Loucy (cell line): Measurements from ENCODE around the gene ZBTB7B.

ENCODE experiments used
- H2AFZ ChIP-seq: fragments of 200-600 bp; sonication (generic); 2 replicates; pipeline ENCODE4 v1.6.0; 2016; ENCODE audit warnings: antibody characterized with exemption, mild to moderate bottlenecking, low read length, moderate library complexity
- H3F3A ChIP-seq: fragments of 200-600 bp; 2 replicates; pipeline ENCODE4 v1.6.0; 2016; ENCODE audit warnings: antibody characterized with exemption, low read depth, mild to moderate bottlenecking
- H3K27me3 ChIP-seq: fragments of 200-600 bp; sonication (generic); 2 replicates; pipeline ENCODE4 v1.6.1; 2014; ENCODE audit warnings: low read length, mild to moderate bottlenecking; ENCODE audit not compliant: insufficient read depth, poor library complexity, severe bottlenecking
- H3K36me3 ChIP-seq: fragments of 200-600 bp; sonication (generic); 2 replicates; pipeline ENCODE4 v1.6.1; 2016; ENCODE audit warnings: low read length; ENCODE audit not compliant: insufficient read depth
- H3K4me1 ChIP-seq: fragments of 200-600 bp; sonication (generic); 2 replicates; pipeline ENCODE4 v1.5.1; 2014; ENCODE audit warnings: low read length, mild to moderate bottlenecking; ENCODE audit not compliant: insufficient read depth, poor library complexity, severe bottlenecking
- H3K4me2 ChIP-seq: fragments of 200-600 bp; sonication (generic); 2 replicates; pipeline ENCODE4 v1.6.0; 2014; ENCODE audit warnings: antibody characterized with exemption, low read length, low read depth, mild to moderate bottlenecking; ENCODE audit not compliant: poor library complexity, severe bottlenecking
- H3K4me3 ChIP-seq: fragments of 200-600 bp; sonication (generic); 2 replicates; pipeline ENCODE4 v1.5.1; 2014; ENCODE audit warnings: low read length, mild to moderate bottlenecking, mixed read lengths; ENCODE audit not compliant: poor library complexity, severe bottlenecking
- H3K79me2 ChIP-seq: fragments of 200-600 bp; sonication (generic); 2 replicates; pipeline ENCODE4 v1.6.1; 2014; ENCODE audit warnings: low read length; ENCODE audit not compliant: insufficient read depth
- H3K9ac ChIP-seq: fragments of 200-600 bp; sonication (generic); 2 replicates; pipeline ENCODE4 v1.6.0; 2014; ENCODE audit warnings: mild to moderate bottlenecking, low read depth, low read length, moderate library complexity; ENCODE audit not compliant: poor library complexity, severe bottlenecking
- H3K9me2 ChIP-seq: fragments of 200-600 bp; sonication (generic); replicated peaks from 2 replicates; pipeline ENCODE4 v1.6.1; 2016; ENCODE audit warnings: low read depth, low read length, mixed read lengths
- H3K9me3 ChIP-seq: fragments of 200-600 bp; sonication (generic); 2 replicates; pipeline ENCODE4 v1.6.1; 2014; ENCODE audit warnings: mild to moderate bottlenecking, antibody characterized with exemption, low read length, low read depth; ENCODE audit not compliant: insufficient read depth
- H4K20me1 ChIP-seq: fragments of 200-600 bp; sonication (generic); 2 replicates; pipeline ENCODE4 v1.6.0; 2014; ENCODE audit warnings: antibody characterized with exemption, low read length, mild to moderate bottlenecking; ENCODE audit not compliant: insufficient read depth, poor library complexity, severe bottlenecking
- CTCF ChIP-seq: fragments of 200-600 bp; sonication (generic); conservative IDR thresholded peaks from 2 replicates; pipeline ENCODE4 v1.5.1; 2014; ENCODE audit warnings: mild to moderate bottlenecking, antibody characterized with exemption, low read length
- EZH2phosphoT487 ChIP-seq: fragments of 200-600 bp; IDR thresholded peaks from 2 replicates; pipeline ENCODE4 v1.6.1; 2018; ENCODE audit warnings: antibody characterized with exemption, mild to moderate bottlenecking, moderate library complexity, borderline replicate concordance

Gene ZBTB7B

GRCh38 chr1:154972517-154973343, 29.9 kb upstream of the ZBTB7B start:
- Histone ChIP-seq H3K9me2 (no peaks in the 10 kb centered on the region), H3K4me3 (peak overlapping the region; percentile 94), H3K9me3 (no peaks in the 10 kb centered on the region), H3K4me2 (peak overlapping the region; percentile 73), H3K4me1 (peaks cover 53% of the 10 kb centered on the region), H3K36me3 (peaks cover 9% of the 10 kb centered on the region; the same call in 1 of the 2 replicates), H3F3A (peaks cover 3% of the 10 kb centered on the region; the same call in 1 of the 2 replicates), H3K9ac (peak overlapping the region; percentile 95), H3K27me3 (no peaks in the 10 kb centered on the region), H2AFZ (no peak overlapping the region), H3K79me2 (peaks cover 79% of the 10 kb centered on the region), H4K20me1 (peaks cover 28% of the 10 kb centered on the region)
- no peak for TF ChIP-seq EZH2phosphoT487
- TF ChIP-seq CTCF = no peak

- Histone ChIP-seq H3K4me1 (peaks cover 56% of the 10 kb centered on the region), H3K9me2 (no peaks in the 10 kb centered on the region), H3K79me2 (peaks cover 82% of the 10 kb centered on the region), H3K9me3 (no peaks in the 10 kb centered on the region), H4K20me1 (peaks cover 36% of the 10 kb centered on the region), H3K4me3 (peak overlapping the region; percentile 94), H3K4me2 (peak overlapping the region; percentile 73), H2AFZ (peak overlapping the region; percentile 47; the same call in 1 of the 2 replicates), H3K36me3 (peaks cover 9% of the 10 kb centered on the region; the same call in 1 of the 2 replicates), H3K27me3 (no peaks in the 10 kb centered on the region), H3F3A (peaks cover 3% of the 10 kb centered on the region; the same call in 1 of the 2 replicates), H3K9ac (peak overlapping the region; percentile 95)
- TF ChIP-seq CTCF (peak; percentile 31; the same call in 1 of the 2 replicates), EZH2phosphoT487 (no peak)
Observed at GRCh38 chr1:154973344-154974101, 29.1 kb upstream of the ZBTB7B start.

GRCh38 chr1:154974102-154974807, 28.3 kb upstream of the ZBTB7B start, which contains the start of gene CKS1B:
CKS1B (plus strand) TSS chr1:154974681; CDS start chr1:154974746, 65 bp downstream.
- H4K20me1 ChIP-seq = peaks cover 36% of the 10 kb centered on the region
- peaks cover 79% of the 10 kb centered on the region for H3K79me2 ChIP-seq
- TF ChIP-seq CTCF = no peak
- no peak for TF ChIP-seq EZH2phosphoT487
- H3K9me2 ChIP-seq = no peaks in the 10 kb centered on the region
- peak within 1 kb of the TSS; percentile 89 for H3K4me2 ChIP-seq
- H2AFZ ChIP-seq = peak within 1 kb of the TSS; percentile 47; the same call in 1 of the 2 replicates
- no peaks in the 10 kb centered on the region for H3K27me3 ChIP-seq
- H3K9ac ChIP-seq = peak within 1 kb of the TSS; percentile 95
- peak within 1 kb of the TSS; percentile 94 for H3K4me3 ChIP-seq
- no peaks in the 10 kb centered on the region for H3K9me3 ChIP-seq
- peaks cover 3% of the 10 kb centered on the region; the same call in 1 of the 2 replicates for H3F3A ChIP-seq
- peaks cover 51% of the 10 kb centered on the region for H3K4me1 ChIP-seq
- H3K36me3 ChIP-seq = peaks cover 13% of the 10 kb centered on the region; the same call in 1 of the 2 replicates
